Measurements from ENCODE around the gene SLC5A6.
"Not testable (repeated sequence)": the region's sequence is repeated elsewhere in the genome, so short reads cannot be mapped to it uniquely, and the experiment has no call there.

The SLC5A6 gene

DNA sequence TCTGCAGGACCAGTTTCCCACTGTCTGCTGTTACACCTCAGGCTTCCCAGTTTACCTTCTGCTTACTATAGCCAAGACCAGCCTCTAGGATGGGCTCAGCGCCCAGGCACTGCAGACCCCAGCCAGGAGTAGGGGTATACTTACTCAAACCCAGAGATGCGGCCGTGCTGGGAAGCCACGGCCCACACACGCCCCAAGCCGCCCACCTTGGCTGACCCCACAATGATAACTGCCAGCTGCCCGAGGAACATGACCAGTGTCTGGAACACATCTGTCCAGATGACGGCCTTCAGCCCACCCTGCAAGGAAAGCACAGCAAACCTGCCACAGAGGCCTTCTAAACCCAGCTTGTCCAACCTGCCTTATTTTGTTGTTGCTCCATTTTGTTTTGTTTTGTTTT, 6.9 kb downstream of the SLC5A6 start:
- DNase-seq (ENCODE audit: low read depth in 2 of 2): no peak

DNA sequence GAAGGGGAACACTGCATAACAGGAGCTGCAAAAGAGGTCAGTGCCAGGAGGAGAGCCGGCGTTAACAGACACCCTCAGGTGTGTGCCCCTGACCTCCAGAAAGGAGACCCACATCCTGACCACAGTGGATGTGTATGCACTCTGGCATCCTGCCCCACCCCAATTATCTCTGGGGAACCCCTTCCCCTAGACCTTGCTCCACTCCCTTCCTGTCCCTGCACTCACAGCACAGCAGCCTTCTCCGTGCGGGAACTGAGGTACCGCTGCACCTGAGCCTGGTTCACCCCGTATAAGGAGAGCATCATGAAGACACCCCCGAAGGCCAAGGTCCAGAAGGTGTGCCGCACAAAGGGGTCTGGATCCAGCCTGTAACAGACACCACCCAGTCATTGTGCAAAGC, 7.5 kb downstream of the SLC5A6 start:
- no peak for DNase-seq (ENCODE audit: low read depth in 2 of 2)

DNA sequence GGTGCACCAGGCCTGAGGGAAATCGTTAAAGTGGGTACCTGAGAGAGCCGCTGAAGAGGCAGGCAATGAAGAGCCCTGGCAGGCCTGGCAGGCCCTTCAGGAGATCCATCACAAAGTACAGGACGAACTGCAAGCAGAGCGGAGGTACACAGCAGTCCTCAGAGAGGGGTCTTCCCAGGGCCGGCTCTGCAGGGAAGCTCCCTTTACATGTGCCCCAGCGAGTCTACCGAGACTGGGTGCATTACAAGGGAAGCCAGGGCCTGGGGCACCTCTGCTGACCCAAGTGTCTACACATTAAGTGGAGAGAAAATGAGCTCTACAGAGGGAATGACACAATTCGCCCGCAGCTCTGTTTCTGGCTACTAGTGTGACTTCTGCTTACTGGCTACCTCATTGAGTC, 8.3 kb downstream of the SLC5A6 start:
- no peak for DNase-seq (ENCODE audit: low read depth in 2 of 2)

DNA sequence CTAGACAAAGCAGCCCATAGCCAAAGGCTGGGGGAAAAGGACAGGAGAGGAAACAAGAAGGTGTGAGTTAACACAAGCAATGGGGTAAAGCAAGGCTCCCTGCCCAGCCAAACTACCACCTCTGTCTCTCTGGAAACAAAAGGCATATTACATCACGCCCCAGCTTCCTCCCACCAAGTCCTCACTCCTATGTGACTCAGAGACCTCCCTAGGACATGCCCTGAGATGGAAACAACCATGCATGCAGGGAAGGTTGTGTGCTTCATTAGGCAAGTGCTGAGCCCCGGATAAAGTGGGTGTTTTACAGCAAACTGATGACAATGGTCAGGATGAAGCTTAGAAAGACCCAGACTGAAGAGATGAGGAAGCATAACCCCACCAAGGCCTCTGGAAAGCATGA, 9.2 kb downstream of the SLC5A6 start:
- no peak for DNase-seq (ENCODE audit: low read depth in 2 of 2)

DNA sequence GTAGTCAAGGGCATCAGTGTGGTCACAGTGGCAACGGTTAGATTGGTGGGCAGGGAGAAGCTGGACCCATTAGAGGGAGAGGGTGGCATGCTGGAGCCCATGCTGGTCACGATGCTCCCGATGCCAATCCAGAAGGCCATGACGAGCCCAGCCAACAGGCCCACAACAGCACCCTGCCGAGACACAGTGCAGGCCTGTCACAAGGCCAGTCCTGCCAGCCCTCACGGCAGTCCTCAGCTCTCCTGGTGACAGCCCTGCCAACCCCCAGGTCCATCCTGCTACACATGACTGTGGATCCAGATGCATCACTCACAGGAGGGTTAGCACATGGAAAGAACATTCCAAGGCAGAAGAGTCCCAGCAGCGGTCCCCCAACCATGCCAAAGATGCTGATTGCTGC, 10.4 kb downstream of the SLC5A6 start:
- no peak for DNase-seq (ENCODE audit: low read depth in 2 of 2)

DNA sequence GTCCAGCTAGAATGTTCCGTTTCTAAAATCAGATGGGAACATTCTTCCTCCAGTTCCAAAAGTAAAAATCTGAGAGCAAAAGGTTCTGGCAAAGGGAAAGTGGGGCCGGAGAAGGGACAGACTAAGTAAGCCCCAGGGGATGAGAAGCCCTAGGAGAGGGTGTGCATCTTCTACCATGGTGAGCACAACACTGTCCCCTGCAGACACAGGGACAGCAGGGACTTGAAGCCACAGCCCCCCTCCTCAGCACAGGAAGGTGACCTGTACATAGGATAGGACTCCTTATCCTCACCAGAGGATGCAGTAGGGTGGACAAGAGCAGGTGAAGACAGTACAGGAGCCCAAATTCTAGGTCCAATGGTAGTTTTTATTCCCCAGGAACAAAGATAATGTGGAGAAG, 12.8 kb downstream of the SLC5A6 start:
- DNase-seq (ENCODE audit: low read depth in 2 of 2): no peak

DNA sequence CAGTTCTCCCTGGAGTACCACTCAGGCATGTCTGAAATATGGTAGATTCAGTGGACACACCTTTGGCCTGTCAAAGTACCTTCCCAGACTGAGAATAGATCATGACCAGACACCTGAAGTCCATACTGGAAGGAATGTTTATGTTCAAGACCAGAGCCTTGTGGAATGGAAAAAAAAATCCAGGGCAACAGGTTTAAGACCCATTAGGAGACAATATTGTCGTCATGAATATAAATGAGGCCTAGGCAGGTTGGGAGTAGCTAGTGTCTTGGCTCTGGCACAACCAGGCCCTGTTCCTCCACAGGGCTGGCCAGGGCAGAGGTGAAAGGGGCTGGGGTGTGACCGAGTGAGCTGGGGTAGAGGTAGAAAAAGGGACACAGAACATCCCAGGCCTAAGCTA, 13.4 kb downstream of the SLC5A6 start:
- no peak for DNase-seq (ENCODE audit: low read depth in 2 of 2)

DNA sequence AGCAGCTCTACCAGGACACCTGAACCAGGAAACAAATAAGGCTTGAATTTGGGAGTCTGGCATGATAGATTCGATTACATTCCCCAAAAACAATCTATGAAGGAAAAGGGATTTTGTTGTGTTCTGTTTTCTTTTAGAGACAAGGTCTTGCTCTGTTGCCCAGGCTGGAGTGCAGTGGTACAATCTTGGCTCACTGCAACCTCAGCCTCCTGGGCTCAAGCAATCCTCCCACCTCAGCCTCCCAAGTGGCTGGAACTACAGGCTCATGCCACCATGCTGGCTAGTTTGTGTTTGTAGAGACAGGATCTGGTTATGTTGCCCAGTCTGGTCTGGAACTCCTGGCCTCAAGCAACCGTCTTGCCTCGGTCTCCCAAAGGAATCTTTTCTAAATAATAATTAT, 14.0 kb downstream of the SLC5A6 start:
- not testable (repeated sequence) for DNase-seq (ENCODE audit: low read depth in 2 of 2)

DNA sequence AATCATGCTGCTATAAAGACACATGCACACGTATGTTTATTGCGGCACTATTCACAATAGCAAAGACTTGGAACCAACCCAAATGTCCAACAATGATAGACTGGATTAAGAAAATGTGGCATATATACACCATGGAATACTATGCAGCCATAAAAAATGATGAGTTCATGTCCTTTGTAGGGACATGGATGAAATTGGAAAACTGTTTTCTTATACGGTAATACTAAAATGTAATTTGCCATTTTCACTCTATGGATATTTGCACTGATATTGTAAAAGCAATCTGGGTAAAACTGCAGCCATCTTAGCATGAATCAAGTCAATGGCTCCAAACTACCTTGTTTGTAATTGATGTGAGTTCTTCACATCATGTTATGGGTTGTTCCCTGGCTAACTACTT, 16.3 kb downstream of the SLC5A6 start:
- not testable (repeated sequence) for DNase-seq (ENCODE audit: low read depth in 2 of 2)

DNA sequence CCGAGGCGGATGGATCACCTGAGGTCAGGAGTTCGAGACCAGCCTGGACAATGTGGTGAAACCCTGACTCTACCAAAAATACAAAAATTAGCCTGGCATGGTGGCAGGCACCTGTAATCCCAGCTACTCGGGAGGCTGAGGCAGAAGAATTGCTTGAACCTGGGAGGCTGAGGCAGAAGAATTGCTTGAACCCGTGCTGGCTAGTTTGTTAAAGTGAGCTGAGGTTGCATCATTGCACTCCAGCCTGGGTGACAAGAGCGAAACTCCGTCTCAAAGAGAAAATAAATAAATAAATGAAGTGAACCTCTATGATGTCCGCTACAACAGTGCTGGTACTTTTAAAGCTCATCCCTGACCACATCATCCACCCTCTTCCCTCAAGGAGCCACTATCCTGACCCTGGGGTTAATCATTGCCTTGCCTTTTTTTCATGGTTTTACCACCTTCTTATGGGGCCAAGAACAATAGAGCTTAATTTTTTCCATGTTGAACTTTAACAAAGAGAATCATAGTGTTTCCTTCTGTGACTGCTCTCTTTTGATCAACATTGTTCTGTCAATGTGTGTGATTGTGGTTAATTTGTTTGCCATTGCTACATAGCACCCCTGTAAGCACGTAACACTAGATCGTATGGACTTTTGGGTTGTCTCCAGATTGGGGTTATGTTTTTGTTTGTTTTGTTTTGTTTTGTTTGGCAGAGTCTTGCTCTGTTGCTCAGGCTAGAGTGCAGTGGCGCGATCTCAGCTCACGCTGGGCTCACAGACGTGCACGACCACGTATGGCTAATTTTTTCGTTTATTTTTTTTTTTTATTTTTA, 17.3 kb downstream of the SLC5A6 start:
- DNase-seq (ENCODE audit: low read depth in 2 of 2): no peak

DNA sequence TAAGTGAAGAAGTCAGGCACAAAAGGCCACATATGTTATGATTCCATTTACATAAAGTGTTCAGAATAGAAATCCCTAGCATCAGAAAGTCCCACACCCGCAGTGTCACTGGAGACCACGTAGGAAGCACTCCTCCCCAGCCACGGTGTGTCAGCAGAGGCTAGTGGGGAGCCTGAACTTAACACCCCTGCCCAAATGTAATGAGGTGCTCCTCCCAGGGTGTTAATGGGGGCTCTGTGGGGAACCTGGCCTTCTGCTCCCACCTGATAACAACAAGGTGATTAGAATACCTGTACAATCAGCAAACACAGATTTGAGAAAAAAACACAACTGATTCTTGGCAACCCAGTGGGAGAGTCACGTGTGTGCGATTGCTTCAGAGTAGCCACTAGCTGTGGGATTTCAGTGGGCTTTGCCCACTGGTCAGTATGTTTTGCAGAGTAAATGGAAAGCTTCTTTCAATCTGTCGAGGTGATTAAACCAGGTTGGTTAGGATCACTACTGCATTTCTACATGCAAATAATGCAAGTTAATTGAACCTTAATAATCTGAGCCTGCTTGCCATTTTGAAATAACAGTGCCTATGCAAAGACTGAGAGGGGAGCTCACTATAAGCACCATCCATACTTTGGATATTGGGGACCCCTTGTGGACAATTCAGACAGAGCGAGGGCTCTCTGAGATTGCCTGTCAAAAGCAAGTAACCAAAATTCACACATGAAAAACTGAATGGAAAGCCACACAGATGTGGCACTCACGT, 20.8 kb downstream of the SLC5A6 start:
- DNase-seq (ENCODE audit: low read depth in 2 of 2): peak; percentile 43 to 53

DNA sequence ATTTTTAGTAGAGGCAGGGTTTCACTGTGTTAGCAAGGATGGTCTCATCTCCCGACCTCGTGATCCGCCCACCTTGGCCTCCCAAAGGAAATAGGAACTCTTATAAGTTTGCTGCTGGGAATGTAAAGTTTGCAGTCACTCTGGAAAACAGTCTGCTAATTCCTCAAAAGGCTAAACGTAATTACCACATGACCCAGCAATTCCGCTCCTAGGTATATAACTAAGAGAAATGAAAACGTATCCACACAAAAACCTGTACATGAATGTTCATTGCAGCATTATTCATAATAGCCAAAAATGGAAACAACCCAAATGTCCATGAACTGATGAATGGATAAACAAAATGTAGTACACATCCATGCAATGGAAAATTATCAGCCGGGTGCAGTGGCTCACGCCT, 22.1 kb downstream of the SLC5A6 start:
- no peak for DNase-seq (ENCODE audit: low read depth in 2 of 2)

DNA sequence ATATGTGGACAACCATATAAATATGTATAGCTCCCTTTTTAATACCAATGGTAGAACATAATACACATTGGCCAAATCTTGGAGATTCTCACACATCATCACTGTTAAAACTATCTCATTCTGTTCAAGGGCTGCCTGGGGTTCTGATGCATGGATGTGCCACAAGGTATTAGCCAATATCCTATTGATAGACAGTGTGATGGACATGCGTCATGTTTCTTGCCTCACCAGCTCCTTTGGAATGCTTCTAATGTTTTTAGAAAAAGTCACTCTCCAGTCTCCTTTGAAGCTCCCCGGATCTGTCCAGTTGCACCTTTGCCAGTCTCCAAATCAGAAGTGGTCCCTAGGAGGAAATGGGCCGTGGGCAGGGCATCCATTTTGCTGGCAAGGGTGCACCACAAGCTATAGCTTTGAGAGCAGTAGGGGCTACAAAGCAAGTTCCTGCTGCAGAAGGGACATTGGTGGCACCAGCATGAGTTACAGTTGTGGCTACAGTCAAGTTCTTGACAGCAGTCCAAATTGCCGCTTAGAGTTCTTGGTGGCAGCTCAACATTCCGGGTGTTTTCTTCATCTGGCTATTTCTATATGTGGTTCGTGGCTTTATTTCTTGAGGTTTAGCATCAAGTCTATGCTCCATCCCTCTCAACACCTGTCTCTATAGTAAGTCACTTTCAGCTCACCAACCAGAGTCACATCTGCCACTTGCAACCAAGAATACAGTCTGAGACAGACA, 25.3 kb downstream of the SLC5A6 start:
- no peak for DNase-seq (ENCODE audit: low read depth in 2 of 2)

DNA sequence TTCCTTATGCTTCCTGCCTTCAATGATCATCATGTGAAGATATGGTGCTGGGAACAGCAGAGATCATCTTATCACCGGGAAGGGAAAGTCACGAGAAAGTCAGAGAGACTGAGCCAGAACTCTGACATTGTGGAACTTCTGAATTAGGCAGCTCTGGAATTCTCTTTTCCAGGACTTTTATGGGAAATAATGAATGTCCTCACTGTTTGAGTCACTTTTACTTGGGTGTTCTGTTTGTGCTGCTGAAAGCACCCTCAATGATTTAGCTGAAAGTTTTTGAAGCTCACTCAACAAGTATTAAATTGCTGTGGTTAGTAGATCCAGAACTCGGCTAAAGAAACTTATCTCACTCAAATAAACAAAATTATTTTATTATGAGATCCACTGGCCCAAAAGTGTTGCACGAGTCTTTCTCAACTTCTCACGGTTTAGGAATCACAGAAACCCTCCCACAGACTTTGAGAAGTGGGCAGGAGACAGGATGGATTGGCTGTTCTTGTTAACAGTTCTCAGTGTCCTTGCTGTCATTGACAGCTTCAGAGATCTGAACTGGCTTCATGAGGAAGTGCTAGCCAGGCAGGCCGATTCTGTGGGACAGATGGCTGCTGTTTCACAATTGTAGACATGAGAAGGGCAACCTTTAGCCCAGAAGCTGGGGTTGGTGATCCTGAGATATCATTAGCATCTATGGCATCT, 26.6 kb downstream of the SLC5A6 start:
- peak; percentile 70 to 71 for DNase-seq (ENCODE audit: low read depth in 2 of 2)

DNA sequence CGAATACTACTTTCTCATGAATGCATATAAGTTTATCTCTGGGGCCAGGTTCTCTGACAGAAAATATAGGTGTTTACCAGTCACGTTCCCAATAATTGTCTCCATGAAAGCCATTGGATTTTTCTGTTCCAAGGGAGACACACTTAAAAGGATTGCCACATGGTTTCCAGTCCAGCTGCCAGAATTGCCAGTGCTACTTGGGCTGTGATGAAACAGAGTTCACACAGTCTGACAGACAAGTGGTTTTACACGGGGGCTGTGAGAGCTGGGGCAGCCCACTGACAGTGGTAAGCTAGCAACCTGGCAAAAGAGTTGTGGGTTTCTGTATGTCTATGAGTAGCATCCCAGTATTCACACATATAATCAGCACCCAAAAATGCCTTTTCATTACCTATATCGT, 28.0 kb downstream of the SLC5A6 start:
- DNase-seq (ENCODE audit: low read depth in 2 of 2): no peak

DNA sequence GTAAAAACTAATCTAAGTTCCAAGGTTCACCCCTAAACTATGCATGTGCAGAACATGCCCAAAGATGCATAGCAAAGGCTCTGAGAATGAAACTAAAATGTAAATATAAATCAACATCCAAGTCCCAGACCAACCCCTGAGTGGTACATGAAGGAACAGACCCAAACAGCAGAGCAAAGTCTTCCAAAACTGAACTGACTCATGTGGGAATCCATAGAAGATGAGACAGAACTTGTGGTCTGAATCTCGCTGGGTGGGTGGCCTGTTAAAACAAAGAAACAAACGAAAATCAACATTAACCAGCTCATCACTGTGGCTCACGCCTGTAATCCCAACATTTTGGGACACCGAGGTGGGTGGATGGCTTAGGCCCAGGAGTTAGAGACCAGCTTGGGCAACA, 29.7 kb downstream of the SLC5A6 start:
- no peak for DNase-seq (ENCODE audit: low read depth in 2 of 2)

DNA sequence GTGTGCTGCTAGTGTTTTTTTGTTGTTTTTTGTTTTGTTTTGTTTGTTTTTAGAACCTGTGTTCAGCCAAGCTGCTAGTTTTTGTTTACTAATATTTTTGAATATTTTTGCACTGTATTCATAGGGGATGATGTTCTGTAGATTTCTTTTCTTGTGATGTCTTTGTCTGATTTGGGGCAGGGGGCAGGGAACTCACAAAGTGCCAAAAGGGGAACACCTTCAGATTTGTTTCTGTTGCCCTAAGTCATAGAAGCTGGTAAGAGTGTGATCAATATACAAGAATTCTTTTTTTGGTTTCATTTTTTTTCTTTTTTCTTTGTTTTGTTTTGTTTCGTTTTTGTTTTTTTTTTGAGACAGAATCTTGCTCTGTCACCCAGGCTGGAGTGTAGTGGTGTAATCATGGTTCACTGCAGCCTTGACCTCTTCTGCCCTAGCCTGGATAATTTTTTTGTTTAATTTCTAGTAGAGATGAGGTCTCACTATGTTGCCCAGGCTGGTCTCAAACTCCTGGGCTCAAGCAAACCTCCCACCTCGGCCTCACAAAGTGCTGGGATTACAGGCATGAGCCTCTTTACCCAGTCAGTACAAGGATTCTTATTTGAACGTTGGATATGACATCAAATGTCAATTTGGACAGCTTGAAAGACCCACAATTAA, 32.6 kb downstream of the SLC5A6 start:
- DNase-seq (ENCODE audit: low read depth in 2 of 2): no peak

DNA sequence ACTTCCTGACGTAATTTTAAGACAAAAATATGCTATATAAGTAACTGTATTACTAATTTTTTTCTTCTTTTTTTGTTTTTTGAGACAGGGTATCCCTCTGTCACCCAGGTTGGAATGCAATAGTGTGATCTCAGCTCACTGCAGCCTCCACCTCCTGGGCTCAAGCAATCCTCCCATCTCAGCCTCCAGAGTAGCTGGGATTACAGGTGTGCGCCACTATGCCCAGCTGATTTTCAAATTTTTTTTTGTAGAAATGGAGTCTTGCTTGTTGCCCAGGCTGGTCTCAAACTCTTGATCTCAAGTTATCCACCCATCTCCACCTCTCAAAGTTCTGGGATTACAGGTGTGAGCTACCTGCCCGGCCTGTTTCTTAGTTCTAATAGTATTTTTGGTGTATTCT, 33.6 kb downstream of the SLC5A6 start:
- no peak for DNase-seq (ENCODE audit: low read depth in 2 of 2)

DNA sequence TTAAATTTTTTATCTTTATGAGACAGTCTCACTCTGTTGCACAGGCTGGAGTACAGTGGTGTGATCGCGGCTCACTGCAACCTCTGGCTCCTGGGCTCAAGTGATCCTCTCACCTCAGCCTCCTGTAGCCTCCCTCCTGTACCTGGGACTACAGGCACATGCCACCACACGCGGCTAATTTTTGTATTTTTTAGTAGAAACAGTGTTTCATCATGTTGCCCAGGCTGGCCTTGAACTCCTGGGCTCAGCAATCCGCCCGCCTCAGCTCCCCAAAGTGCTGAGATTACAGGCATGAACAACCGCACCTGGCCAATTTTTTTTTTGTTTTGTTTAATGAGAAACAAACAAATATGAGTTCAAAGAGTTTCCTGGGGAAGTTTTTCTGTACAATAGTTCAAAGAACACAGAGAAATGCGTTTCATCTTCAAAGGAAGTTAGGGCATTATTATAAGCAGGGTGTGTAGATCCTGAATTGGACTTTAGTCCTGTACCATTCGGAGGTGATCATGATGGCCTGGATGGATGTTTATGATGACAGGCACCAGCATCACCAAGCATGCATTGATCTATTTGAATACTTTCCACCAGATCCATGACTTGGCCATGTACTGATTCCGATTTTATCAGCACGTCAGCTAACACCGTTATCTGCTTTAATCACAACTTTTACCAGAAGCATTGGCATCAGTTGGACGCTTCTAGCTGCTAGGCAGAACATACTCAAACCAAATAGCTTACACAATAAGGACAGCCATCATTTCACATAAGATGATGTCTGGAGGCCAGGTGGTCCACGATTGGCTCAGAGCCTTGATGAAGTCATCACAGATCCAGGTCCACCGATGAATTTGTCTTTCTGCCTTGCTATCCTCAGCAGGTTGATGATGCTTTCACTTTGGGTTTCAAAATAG, 34.4 kb downstream of the SLC5A6 start:
- DNase-seq (ENCODE audit: low read depth in 2 of 2): no peak

DNA sequence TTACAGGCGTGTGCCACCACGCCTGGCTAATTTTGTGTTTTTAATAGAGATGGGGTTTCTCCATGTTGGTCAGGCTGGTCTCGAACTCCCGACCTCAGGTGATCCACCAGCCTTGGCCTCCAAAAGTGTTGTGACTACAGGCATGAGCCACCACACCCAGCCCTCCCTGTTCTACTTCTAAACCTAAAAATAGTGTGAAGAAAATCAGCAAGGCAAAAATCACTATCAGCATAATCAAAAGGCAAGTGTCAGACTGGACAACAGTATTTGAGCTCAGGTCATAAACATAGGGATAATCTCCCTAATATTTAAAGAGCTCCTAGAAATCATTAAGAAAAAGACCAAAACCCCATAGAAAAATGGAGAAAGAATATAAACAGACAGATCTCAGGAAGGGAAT, 36.3 kb downstream of the SLC5A6 start:
- DNase-seq (ENCODE audit: low read depth in 2 of 2): not testable (repeated sequence)

Data from fibroblast of skin of left quadriceps (primary cell).